ENCODE data around the gene CA4. TPM values are rescaled to one million over a fixed set of nuclear protein-coding genes. Genes with fewer than 3 reads are reported as not detected.
"Not testable (repeated sequence)": the region's sequence is repeated elsewhere in the genome, so short reads cannot be mapped to it uniquely, and the experiment has no call there.

CA4 gene
- total and polyA plus RNA-seq, 10 of the 15 experiments (the other 5 are each of a cell fraction or from before 2014, with no cell fraction given) = 0.13 to 0.31 TPM; not detected in 8

- Histone ChIP-seq H3K4me2 (ENCODE audit: control insufficient read depth, insufficient read depth) (no peak overlapping the region), H3K79me2 (ENCODE audit: control insufficient read depth, insufficient read depth, low read length) (no peaks in the 10 kb centered on the region), H3K4me3 (no peak overlapping the region), H3K27ac (ENCODE audit: control insufficient read depth, insufficient read depth) (no peak overlapping the region), H3K9me3 (replicated peaks; ENCODE audit: control insufficient read depth, insufficient read depth, low read length) (no peaks in the 10 kb centered on the region), H3K27me3 (replicated peaks in 1 of 2; ENCODE audit: control insufficient read depth in 2 of 2, insufficient read depth in 2 of 2, low read length in 1 of 2) (no peaks in the 10 kb centered on the region), H3K36me3 (ENCODE audit: control insufficient read depth in 2 of 2, insufficient read depth in 2 of 2, low read length in 1 of 2) (no peaks in the 10 kb centered on the region), H2AFZ (ENCODE audit: control insufficient read depth, low read depth, low read length) (no peak overlapping the region), H3K4me1 (ENCODE audit: control insufficient read depth, insufficient read depth, low read length) (peaks cover 11% of the 10 kb centered on the region), H3K9ac (ENCODE audit: control insufficient read depth, insufficient read depth, low read length) (no peak overlapping the region), H4K20me1 (ENCODE audit: control insufficient read depth, insufficient read depth) (no peaks in the 10 kb centered on the region)
- no TSS peak for BruUV-seq (replicated peaks)
- intact Hi-C loops (cut with micrococcal nuclease; ENCODE audit: unreplicated experiment) = no loop called here
- POLR2A ChIA-PET = interaction anchor here (1.0 kb wide), 1 partner anchor 15 kb away, joined by 3 read pairs; no protein-coding TSS in a partner anchor
- in situ Hi-C loops (cut with MboI) = no loop called here
- DNase-seq (ENCODE audit: low read depth, low spot score) (no peak), ATAC-seq (no peak), FAIRE-seq (no peak)
- CTCF ChIA-PET = interaction anchor here (0.7 to 3.2 kb wide), 4 partner anchors 23 to 314 kb away, joined by 3 to 15 read pairs (median 4); no protein-coding TSS in a partner anchor
- SMC1A ChIA-PET (ENCODE audit: uncharacterized antibody, unreplicated experiment) = interaction anchor here (1.0 to 2.3 kb wide), 3 partner anchors 18 to 251 kb away, joined by 3 to 5 read pairs (median 3); no protein-coding TSS in a partner anchor
- WGBS (ENCODE audit: insufficient coverage, insufficient replicate concordance, low lambda C conversion rate, missing lambda C conversion rate) = 10% methylated on average over 3 of the region's 3 CpGs
- 0 out of 2 replicates have a peak, but pooled peaks have one; percentile 43 for TF ChIP-seq NFXL1 (IDR thresholded peaks at IDR 0.05; ENCODE audit: borderline replicate concordance)
- no peak for TF ChIP-seq CEBPZ (IDR thresholded peaks at IDR 0.05; ENCODE audit: low read depth, low read length)
- peak in 1 of 2 experiments; percentile 51; a peak in 1 of 4 replicates for TF ChIP-seq ETV6 (conservative IDR thresholded peaks at IDR 0.05 in 1 of 2, IDR thresholded peaks at IDR 0.05 in 1 of 2; ENCODE audit: borderline replicate concordance in 1 of 2, low read depth in 1 of 2)
- TF ChIP-seq WRNIP1 (IDR thresholded peaks at IDR 0.05; ENCODE audit: borderline replicate concordance, low read depth, low read length) = no peak
- RAD21 ChIA-PET (ENCODE audit: unreplicated experiment) = interaction anchor here (0.6 to 1.7 kb wide), 3 partner anchors 29 to 222 kb away, joined by 3 read pairs; partner anchors contain the start of gene HEATR6
Observed at GRCh38 chr17:60110586-60110985, 39.2 kb upstream of the CA4 start.

GRCh38 chr17:60111661-60112060 is 38.1 kb upstream of the CA4 start:
- RAD21 ChIA-PET (ENCODE audit: unreplicated experiment); H3K27me3 ChIP-seq (replicated peaks in 1 of 2; ENCODE audit: control insufficient read depth in 2 of 2, insufficient read depth in 2 of 2, low read length in 1 of 2); CTCF ChIA-PET; POLR2A ChIA-PET; H3K9me3 ChIP-seq (replicated peaks; ENCODE audit: control insufficient read depth, insufficient read depth, low read length); BruUV-seq (replicated peaks); H3K4me2 ChIP-seq (ENCODE audit: control insufficient read depth, insufficient read depth); H3K79me2 ChIP-seq (ENCODE audit: control insufficient read depth, insufficient read depth, low read length); H3K4me1 ChIP-seq (ENCODE audit: control insufficient read depth, insufficient read depth, low read length); H3K9ac ChIP-seq (ENCODE audit: control insufficient read depth, insufficient read depth, low read length); SMC1A ChIA-PET (ENCODE audit: uncharacterized antibody, unreplicated experiment); H3K27ac ChIP-seq (ENCODE audit: control insufficient read depth, insufficient read depth); in situ Hi-C loops (cut with MboI); intact Hi-C loops (cut with micrococcal nuclease; ENCODE audit: unreplicated experiment); H4K20me1 ChIP-seq (ENCODE audit: control insufficient read depth, insufficient read depth); H3K36me3 ChIP-seq (ENCODE audit: control insufficient read depth in 2 of 2, insufficient read depth in 2 of 2, low read length in 1 of 2); DNase-seq (ENCODE audit: low read depth, low spot score); H3K4me3 ChIP-seq; H2AFZ ChIP-seq (ENCODE audit: control insufficient read depth, low read depth, low read length): not testable (repeated sequence)
- FAIRE-seq = peak; percentile 99
- ATAC-seq = peak; percentile 68
- WGBS (ENCODE audit: insufficient coverage, insufficient replicate concordance, low lambda C conversion rate, missing lambda C conversion rate) = 0% methylated on average over 1 of the region's 5 CpGs

GRCh38 chr17:60115364-60115763 is 34.4 kb upstream of the CA4 start:
- H3K27me3 ChIP-seq (replicated peaks in 1 of 2; ENCODE audit: control insufficient read depth in 2 of 2, insufficient read depth in 2 of 2, low read length in 1 of 2); ATAC-seq; H4K20me1 ChIP-seq (ENCODE audit: control insufficient read depth, insufficient read depth); intact Hi-C loops (cut with micrococcal nuclease; ENCODE audit: unreplicated experiment); in situ Hi-C loops (cut with MboI); H3K36me3 ChIP-seq (ENCODE audit: control insufficient read depth in 2 of 2, insufficient read depth in 2 of 2, low read length in 1 of 2); FAIRE-seq; H3K9me3 ChIP-seq (replicated peaks; ENCODE audit: control insufficient read depth, insufficient read depth, low read length); H2AFZ ChIP-seq (ENCODE audit: control insufficient read depth, low read depth, low read length); H3K4me1 ChIP-seq (ENCODE audit: control insufficient read depth, insufficient read depth, low read length); BruUV-seq (replicated peaks); CTCF ChIA-PET; H3K4me3 ChIP-seq; SMC1A ChIA-PET (ENCODE audit: uncharacterized antibody, unreplicated experiment); H3K4me2 ChIP-seq (ENCODE audit: control insufficient read depth, insufficient read depth); DNase-seq (ENCODE audit: low read depth, low spot score); H3K27ac ChIP-seq (ENCODE audit: control insufficient read depth, insufficient read depth); RAD21 ChIA-PET (ENCODE audit: unreplicated experiment); H3K79me2 ChIP-seq (ENCODE audit: control insufficient read depth, insufficient read depth, low read length); H3K9ac ChIP-seq (ENCODE audit: control insufficient read depth, insufficient read depth, low read length); POLR2A ChIA-PET: not testable (repeated sequence)
- WGBS (ENCODE audit: insufficient coverage, insufficient replicate concordance, low lambda C conversion rate, missing lambda C conversion rate) = no CpG with 5 or more reads among the region's 5 CpGs
